WTC11 (cell line): ENCODE results near the gene UPF3A. TPM values are rescaled to one million over a fixed set of nuclear protein-coding genes. Genes with fewer than 3 reads are reported as not detected.
"Not testable (repeated sequence)": the region's sequence is repeated elsewhere in the genome, so short reads cannot be mapped to it uniquely, and the experiment has no call there.

Experiments used
- ATAC-seq: fragments of 200-7000 bp; cut with Tn5 transposase; 2 replicates; pipeline ENCODE4 v1.10.0; 2021; ENCODE audit warnings: mild to moderate bottlenecking, moderate library complexity
- CTCF ChIA-PET: fragments of 300-600 bp; sonication (Branson Sonifier 250); formaldehyde crosslinking; loops from one replicate; lab custom pipeline; 2021; ENCODE audit warnings: antibody characterized with exemption; lab: Charles Lee
- POLR2A ChIA-PET: fragments of 350-600 bp; sonication (Branson Sonifier 250); formaldehyde crosslinking; loops from one replicate; lab custom pipeline; 2021; ENCODE audit warnings: antibody characterized with exemption; lab: Charles Lee
- DNase-seq: peaks from one replicate; pipeline ENCODE4 v3.0.0; 2021; ENCODE audit warnings: low spot score
- H3K27ac Mint-ChIP-seq: 2 replicates; pipeline ENCODE4 v1.8.0; 2021; ENCODE audit warnings: mixed read lengths
- H3K27me3 Mint-ChIP-seq: 2 replicates; pipeline ENCODE4 v1.8.0; 2021; ENCODE audit warnings: low read depth, mild to moderate bottlenecking, moderate library complexity, mixed read lengths
- H3K36me3 Mint-ChIP-seq: 2 replicates; pipeline ENCODE4 v1.8.0; 2021; ENCODE audit warnings: mixed read lengths
- H3K4me1 Mint-ChIP-seq: 2 replicates; pipeline ENCODE4 v1.8.0; 2022; ENCODE audit warnings: mixed read lengths
- H3K4me3 Mint-ChIP-seq: 2 replicates; pipeline ENCODE4 v1.8.0; 2021; ENCODE audit warnings: mild to moderate bottlenecking, moderate library complexity, mixed read lengths
- H3K9me3 Mint-ChIP-seq: 2 replicates; pipeline ENCODE4 v1.8.0; 2021; ENCODE audit warnings: mixed read lengths
- CREM ChIP-seq: sonication (generic); formaldehyde crosslinking; IDR thresholded peaks from 2 replicates; pipeline ENCODE4 v1.8.1; 2022; ENCODE audit warnings: mild to moderate bottlenecking, missing genetic modification reagents, moderate library complexity
- JAZF1 ChIP-seq: fragments of 250-450 bp; sonication (Bioruptor Pico); IDR thresholded peaks from 2 replicates; pipeline ENCODE4 v1.9.0; 2021; ENCODE audit warnings: moderate library complexity, mild to moderate bottlenecking, inconsistent platforms
- NFE2L1 ChIP-seq: sonication (generic); formaldehyde crosslinking; IDR thresholded peaks from 2 replicates; pipeline ENCODE4 v1.8.1; 2023; ENCODE audit warnings: missing genetic modification reagents
- NR3C1 ChIP-seq: sonication (generic); formaldehyde crosslinking; conservative IDR thresholded peaks from 2 replicates; pipeline ENCODE4 v1.8.1; 2023; ENCODE audit warnings: low read depth, mild to moderate bottlenecking, missing genetic modification reagents
- RORB ChIP-seq: fragments of 250-450 bp; sonication (Bioruptor Pico); IDR thresholded peaks from 2 replicates; pipeline ENCODE4 v1.9.0; 2021; ENCODE audit warnings: mild to moderate bottlenecking
- SOX15 ChIP-seq: fragments of 250-450 bp; sonication (Bioruptor Pico); IDR thresholded peaks from 2 replicates; pipeline ENCODE4 v1.9.0; 2021; ENCODE audit warnings: mild to moderate bottlenecking
- TEAD4 ChIP-seq: sonication (generic); formaldehyde crosslinking; IDR thresholded peaks from 2 replicates; pipeline ENCODE4 v1.8.0; 2022; ENCODE audit warnings: mild to moderate bottlenecking, missing genetic modification reagents
- ZNF121 ChIP-seq: sonication (generic); formaldehyde crosslinking; IDR thresholded peaks from 2 replicates; pipeline ENCODE4 v1.8.0; 2023; ENCODE audit warnings: missing genetic modification reagents
- ZNF219 ChIP-seq: sonication (generic); formaldehyde crosslinking; IDR thresholded peaks from 2 replicates; pipeline ENCODE4 v1.8.0; 2023; ENCODE audit warnings: missing genetic modification reagents, mild to moderate bottlenecking, borderline replicate concordance
- ZNF317 ChIP-seq: sonication (generic); formaldehyde crosslinking; IDR thresholded peaks from 2 replicates; pipeline ENCODE4 v1.8.1; 2023; ENCODE audit warnings: low read depth, mild to moderate bottlenecking, moderate library complexity, missing genetic modification reagents, borderline replicate concordance
- ZNF423 ChIP-seq: fragments of 250-450 bp; sonication (Bioruptor Pico); IDR thresholded peaks from 2 replicates; pipeline ENCODE4 v2.1.2; 2022; ENCODE audit warnings: mild to moderate bottlenecking, moderate library complexity
- ZNF671 ChIP-seq: fragments of 250-450 bp; sonication (Bioruptor Pico); IDR thresholded peaks from 2 replicates; pipeline ENCODE4 v1.8.0; 2021; ENCODE audit warnings: mild to moderate bottlenecking
- total RNA-seq: library from RNA; stranded (reverse); gene quantifications from 3 replicates; pipeline ENCODE4 v1.2.3, GENCODE V29; 2021
- TF ChIP-seq, protein P1 (sequence below): sonication (generic); formaldehyde crosslinking; IDR thresholded peaks from 2 replicates; pipeline ENCODE4 v1.8.0; 2022; ENCODE audit warnings: missing genetic modification reagents
- TF ChIP-seq, protein P2 (sequence below): sonication (generic); formaldehyde crosslinking; IDR thresholded peaks from 2 replicates; pipeline ENCODE4 v1.8.0; 2022; ENCODE audit warnings: mild to moderate bottlenecking, missing genetic modification reagents
- TF ChIP-seq, protein P3 (sequence below): fragments of 250-450 bp; sonication (Bioruptor Pico); IDR thresholded peaks from 2 replicates; pipeline ENCODE4 v1.9.0; 2021; ENCODE audit warnings: mild to moderate bottlenecking, borderline replicate concordance
- TF ChIP-seq, protein P4 (sequence below): fragments of 250-450 bp; sonication (Bioruptor Pico); IDR thresholded peaks from 2 replicates; pipeline ENCODE4 v1.9.0; 2021; ENCODE audit warnings: mild to moderate bottlenecking
- TF ChIP-seq, protein P5 (sequence below): sonication (generic); formaldehyde crosslinking; conservative IDR thresholded peaks from 2 replicates; pipeline ENCODE4 v1.8.1; 2022; ENCODE audit warnings: mild to moderate bottlenecking, missing genetic modification reagents

UPF3A gene
- total RNA-seq, 1 experiment from 2014 or later, result 71.9 TPM

DNA sequence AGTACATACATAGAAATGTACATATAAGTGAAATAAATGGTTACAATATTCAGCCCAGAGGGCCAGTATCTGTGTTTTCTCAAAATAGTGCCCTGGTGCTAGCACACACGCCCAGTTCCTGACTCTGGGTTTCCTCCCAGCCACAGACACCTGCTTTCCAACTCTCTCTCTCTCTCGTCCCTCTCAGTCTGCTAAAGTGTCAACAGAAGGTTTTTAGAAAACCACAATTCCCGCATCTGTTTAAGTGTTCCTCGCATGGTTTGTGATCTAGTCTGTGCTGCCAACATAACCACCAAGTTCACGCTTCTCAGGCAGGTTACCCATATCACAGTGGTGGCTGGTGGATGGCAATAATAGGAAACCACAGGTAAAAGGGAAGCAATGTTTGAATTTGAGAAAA lies 17.8 kb upstream of the UPF3A start:
- H3K27me3 Mint-ChIP-seq, result no peaks in the 10 kb centered on the region
- CTCF ChIA-PET, result no interaction called here
- no peak overlapping the region for H3K4me3 Mint-ChIP-seq
- H3K36me3 Mint-ChIP-seq, result peaks cover 80% of the 10 kb centered on the region
- no peak for ATAC-seq
- H3K4me1 Mint-ChIP-seq, result peaks cover 7% of the 10 kb centered on the region
- no peak for DNase-seq
- no peaks in the 10 kb centered on the region for H3K9me3 Mint-ChIP-seq
- TF ChIP-seq, protein P1, sequence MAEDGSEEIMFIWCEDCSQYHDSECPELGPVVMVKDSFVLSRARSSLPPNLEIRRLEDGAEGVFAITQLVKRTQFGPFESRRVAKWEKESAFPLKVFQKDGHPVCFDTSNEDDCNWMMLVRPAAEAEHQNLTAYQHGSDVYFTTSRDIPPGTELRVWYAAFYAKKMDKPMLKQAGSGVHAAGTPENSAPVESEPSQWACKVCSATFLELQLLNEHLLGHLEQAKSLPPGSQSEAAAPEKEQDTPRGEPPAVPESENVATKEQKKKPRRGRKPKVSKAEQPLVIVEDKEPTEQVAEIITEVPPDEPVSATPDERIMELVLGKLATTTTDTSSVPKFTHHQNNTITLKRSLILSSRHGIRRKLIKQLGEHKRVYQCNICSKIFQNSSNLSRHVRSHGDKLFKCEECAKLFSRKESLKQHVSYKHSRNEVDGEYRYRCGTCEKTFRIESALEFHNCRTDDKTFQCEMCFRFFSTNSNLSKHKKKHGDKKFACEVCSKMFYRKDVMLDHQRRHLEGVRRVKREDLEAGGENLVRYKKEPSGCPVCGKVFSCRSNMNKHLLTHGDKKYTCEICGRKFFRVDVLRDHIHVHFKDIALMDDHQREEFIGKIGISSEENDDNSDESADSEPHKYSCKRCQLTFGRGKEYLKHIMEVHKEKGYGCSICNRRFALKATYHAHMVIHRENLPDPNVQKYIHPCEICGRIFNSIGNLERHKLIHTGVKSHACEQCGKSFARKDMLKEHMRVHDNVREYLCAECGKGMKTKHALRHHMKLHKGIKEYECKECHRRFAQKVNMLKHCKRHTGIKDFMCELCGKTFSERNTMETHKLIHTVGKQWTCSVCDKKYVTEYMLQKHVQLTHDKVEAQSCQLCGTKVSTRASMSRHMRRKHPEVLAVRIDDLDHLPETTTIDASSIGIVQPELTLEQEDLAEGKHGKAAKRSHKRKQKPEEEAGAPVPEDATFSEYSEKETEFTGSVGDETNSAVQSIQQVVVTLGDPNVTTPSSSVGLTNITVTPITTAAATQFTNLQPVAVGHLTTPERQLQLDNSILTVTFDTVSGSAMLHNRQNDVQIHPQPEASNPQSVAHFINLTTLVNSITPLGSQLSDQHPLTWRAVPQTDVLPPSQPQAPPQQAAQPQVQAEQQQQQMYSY (CRISPR knock-in tag), result no peak
- TF ChIP-seq, protein P2, sequence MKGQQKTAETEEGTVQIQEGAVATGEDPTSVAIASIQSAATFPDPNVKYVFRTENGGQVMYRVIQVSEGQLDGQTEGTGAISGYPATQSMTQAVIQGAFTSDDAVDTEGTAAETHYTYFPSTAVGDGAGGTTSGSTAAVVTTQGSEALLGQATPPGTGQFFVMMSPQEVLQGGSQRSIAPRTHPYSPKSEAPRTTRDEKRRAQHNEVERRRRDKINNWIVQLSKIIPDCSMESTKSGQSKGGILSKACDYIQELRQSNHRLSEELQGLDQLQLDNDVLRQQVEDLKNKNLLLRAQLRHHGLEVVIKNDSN (CRISPR knock-in tag), result no peak
- no peak for TF ChIP-seq NFE2L1
- TF ChIP-seq CREM (CRISPR knock-in tag), result no peak
- no peak for TF ChIP-seq TEAD4 (CRISPR knock-in tag)
- TF ChIP-seq, protein P3, sequence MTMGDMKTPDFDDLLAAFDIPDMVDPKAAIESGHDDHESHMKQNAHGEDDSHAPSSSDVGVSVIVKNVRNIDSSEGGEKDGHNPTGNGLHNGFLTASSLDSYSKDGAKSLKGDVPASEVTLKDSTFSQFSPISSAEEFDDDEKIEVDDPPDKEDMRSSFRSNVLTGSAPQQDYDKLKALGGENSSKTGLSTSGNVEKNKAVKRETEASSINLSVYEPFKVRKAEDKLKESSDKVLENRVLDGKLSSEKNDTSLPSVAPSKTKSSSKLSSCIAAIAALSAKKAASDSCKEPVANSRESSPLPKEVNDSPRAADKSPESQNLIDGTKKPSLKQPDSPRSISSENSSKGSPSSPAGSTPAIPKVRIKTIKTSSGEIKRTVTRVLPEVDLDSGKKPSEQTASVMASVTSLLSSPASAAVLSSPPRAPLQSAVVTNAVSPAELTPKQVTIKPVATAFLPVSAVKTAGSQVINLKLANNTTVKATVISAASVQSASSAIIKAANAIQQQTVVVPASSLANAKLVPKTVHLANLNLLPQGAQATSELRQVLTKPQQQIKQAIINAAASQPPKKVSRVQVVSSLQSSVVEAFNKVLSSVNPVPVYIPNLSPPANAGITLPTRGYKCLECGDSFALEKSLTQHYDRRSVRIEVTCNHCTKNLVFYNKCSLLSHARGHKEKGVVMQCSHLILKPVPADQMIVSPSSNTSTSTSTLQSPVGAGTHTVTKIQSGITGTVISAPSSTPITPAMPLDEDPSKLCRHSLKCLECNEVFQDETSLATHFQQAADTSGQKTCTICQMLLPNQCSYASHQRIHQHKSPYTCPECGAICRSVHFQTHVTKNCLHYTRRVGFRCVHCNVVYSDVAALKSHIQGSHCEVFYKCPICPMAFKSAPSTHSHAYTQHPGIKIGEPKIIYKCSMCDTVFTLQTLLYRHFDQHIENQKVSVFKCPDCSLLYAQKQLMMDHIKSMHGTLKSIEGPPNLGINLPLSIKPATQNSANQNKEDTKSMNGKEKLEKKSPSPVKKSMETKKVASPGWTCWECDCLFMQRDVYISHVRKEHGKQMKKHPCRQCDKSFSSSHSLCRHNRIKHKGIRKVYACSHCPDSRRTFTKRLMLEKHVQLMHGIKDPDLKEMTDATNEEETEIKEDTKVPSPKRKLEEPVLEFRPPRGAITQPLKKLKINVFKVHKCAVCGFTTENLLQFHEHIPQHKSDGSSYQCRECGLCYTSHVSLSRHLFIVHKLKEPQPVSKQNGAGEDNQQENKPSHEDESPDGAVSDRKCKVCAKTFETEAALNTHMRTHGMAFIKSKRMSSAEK (CRISPR knock-in tag), result no peak
- H3K27ac Mint-ChIP-seq, result no peak overlapping the region
- POLR2A ChIA-PET, result no interaction called here

DNA sequence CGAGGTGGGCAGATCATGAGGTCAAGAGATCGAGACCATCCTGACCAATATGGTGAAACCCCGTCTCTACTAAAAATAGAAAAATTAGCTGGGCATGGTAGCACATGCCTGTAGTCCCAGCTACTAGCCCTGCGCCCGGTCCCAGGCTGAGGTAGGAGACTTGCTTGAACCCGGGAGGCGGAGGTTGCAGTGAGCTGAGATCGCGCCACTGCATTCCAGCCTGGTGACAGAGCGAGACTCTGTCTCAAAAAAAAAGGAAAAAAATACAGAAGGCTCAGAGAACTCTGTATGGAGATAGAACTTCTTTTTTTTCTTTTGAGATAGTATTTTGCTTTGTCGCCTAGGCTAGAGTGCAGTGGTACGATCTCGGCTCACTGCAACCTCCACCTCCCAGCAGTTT lies 17.1 kb upstream of the UPF3A start:
- peaks cover 82% of the 10 kb centered on the region for H3K36me3 Mint-ChIP-seq
- H3K27ac Mint-ChIP-seq, H3K9me3 Mint-ChIP-seq, H3K4me1 Mint-ChIP-seq, CTCF ChIA-PET, DNase-seq, H3K4me3 Mint-ChIP-seq, ATAC-seq, H3K27me3 Mint-ChIP-seq, POLR2A ChIA-PET: not testable (repeated sequence)

DNA sequence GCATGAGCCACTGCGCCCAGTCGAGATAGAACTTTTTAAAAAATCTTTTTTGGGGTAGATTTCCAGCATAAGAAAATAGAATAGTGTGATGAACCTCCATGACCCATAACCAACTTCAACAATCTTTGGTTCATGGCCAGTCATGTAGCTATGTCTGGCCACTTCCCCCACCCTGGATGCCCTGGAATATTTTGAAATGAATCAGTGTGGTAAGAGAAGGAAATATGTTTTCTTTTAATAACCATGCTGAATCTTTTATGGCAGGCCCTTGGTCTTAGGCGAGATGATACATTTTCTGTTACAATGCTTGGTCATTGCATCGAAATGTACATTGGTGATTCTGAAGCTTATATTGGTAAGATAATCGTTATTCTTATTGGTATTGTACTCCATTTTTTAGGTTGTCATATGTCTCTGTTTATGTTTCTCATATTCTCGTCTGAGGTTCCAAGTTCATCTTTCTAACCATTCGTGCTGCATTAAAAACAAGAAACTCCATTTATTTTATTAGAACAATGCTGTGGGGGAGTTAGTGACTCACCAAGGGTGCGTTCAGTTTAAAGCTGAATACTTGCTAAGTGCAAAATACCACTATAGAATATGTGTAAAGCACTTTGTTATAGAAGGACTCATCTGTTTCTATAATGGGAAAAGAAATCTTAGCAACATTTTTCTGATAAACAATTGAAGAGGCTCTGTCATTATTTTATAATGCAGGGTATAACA lies 16.4 kb upstream of the UPF3A start:
- Mint-ChIP-seq H3K9me3 (no peaks in the 10 kb centered on the region; the same call in 1 of the 2 replicates), H3K4me1 (no peaks in the 10 kb centered on the region), H3K4me3 (no peak overlapping the region), H3K36me3 (peaks cover 80% of the 10 kb centered on the region), H3K27me3 (no peaks in the 10 kb centered on the region), H3K27ac (no peak overlapping the region)
- no peak for ATAC-seq
- ChIA-PET POLR2A (interaction anchor here (0.6 kb wide), 1 partner anchor 961 kb away, joined by 4 read pairs; no protein-coding TSS in a partner anchor), CTCF (no interaction called here)
- no peak for DNase-seq
- no peak for TF ChIP-seq ZNF219 (CRISPR knock-in tag)
- TF ChIP-seq, protein P4, sequence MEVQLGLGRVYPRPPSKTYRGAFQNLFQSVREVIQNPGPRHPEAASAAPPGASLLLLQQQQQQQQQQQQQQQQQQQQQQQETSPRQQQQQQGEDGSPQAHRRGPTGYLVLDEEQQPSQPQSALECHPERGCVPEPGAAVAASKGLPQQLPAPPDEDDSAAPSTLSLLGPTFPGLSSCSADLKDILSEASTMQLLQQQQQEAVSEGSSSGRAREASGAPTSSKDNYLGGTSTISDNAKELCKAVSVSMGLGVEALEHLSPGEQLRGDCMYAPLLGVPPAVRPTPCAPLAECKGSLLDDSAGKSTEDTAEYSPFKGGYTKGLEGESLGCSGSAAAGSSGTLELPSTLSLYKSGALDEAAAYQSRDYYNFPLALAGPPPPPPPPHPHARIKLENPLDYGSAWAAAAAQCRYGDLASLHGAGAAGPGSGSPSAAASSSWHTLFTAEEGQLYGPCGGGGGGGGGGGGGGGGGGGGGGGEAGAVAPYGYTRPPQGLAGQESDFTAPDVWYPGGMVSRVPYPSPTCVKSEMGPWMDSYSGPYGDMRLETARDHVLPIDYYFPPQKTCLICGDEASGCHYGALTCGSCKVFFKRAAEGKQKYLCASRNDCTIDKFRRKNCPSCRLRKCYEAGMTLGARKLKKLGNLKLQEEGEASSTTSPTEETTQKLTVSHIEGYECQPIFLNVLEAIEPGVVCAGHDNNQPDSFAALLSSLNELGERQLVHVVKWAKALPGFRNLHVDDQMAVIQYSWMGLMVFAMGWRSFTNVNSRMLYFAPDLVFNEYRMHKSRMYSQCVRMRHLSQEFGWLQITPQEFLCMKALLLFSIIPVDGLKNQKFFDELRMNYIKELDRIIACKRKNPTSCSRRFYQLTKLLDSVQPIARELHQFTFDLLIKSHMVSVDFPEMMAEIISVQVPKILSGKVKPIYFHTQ (CRISPR knock-in tag), result no peak
- TF ChIP-seq JAZF1 (CRISPR knock-in tag), result no peak
- TF ChIP-seq NFE2L1, result no peak
- TF ChIP-seq, protein P5, sequence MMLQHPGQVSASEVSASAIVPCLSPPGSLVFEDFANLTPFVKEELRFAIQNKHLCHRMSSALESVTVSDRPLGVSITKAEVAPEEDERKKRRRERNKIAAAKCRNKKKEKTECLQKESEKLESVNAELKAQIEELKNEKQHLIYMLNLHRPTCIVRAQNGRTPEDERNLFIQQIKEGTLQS (CRISPR knock-in tag), result no peak
- TF ChIP-seq ZNF423 (CRISPR knock-in tag), result no peak
- TF ChIP-seq, protein P2 (CRISPR knock-in tag), result no peak
- no peak for TF ChIP-seq ZNF671 (CRISPR knock-in tag)
- TF ChIP-seq RORB (CRISPR knock-in tag), result no peak
- TF ChIP-seq ZNF121 (CRISPR knock-in tag), result no peak
- TF ChIP-seq ZNF317 (CRISPR knock-in tag), result no peak
- no peak for TF ChIP-seq NR3C1 (CRISPR knock-in tag)
- TF ChIP-seq SOX15 (CRISPR knock-in tag), result no peak
